ENCODE data around the gene ARHGEF37. TPM values are rescaled to one million over a fixed set of nuclear protein-coding genes. Genes with fewer than 3 reads are reported as not detected.

ARHGEF37 gene
- total and polyA plus RNA-seq, 2 of the 8 experiments (the other 6 are each of a cell fraction or from before 2014, with no cell fraction given), result 0.21 to 0.48 TPM

DNA sequence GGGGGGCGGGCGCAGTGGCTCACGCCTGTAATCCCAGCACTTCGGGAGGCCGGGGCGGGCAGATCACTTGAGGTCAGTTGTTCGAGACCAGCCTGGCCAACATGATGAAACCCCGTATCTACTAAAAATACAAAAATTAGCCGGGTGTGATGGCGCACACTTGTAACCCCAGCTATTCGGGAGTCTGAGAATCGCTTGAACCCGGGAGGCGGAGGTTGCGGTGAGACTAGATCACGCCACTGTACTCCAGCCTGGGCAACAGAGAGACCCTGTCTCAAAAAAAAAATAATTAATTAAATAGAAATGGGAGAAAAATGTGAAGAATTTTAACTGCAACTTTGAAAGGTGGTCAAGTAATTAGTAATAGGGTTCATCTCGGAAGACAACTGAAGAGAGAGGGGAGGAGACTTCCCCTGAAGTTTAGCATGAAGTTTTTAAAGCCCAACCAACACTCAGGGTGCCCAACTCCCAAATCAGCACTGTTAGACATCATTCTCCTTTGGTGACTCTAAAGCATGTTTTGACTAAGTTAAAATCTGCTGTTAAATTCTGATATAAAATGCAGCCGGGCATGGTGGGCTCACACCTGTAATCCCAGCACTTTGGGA lies 28.6 kb upstream of the ARHGEF37 start (continued):
- TF ChIP-seq TEAD4 (IDR thresholded peaks at IDR 0.05; ENCODE audit: low read depth, low read length), result no peak
- TF ChIP-seq, protein P1, sequence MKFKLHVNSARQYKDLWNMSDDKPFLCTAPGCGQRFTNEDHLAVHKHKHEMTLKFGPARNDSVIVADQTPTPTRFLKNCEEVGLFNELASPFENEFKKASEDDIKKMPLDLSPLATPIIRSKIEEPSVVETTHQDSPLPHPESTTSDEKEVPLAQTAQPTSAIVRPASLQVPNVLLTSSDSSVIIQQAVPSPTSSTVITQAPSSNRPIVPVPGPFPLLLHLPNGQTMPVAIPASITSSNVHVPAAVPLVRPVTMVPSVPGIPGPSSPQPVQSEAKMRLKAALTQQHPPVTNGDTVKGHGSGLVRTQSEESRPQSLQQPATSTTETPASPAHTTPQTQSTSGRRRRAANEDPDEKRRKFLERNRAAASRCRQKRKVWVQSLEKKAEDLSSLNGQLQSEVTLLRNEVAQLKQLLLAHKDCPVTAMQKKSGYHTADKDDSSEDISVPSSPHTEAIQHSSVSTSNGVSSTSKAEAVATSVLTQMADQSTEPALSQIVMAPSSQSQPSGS (IDR thresholded peaks at IDR 0.05; ENCODE audit: low read length), result no peak
- TF ChIP-seq HDAC6 (IDR thresholded peaks at IDR 0.05; ENCODE audit: low read depth, low read length), result no peak
- TF ChIP-seq KDM4A (IDR thresholded peaks at IDR 0.05; ENCODE audit: low read depth, low read length, severe bottlenecking), result no peak
- no peak for TF ChIP-seq NANOG (IDR thresholded peaks at IDR 0.05; ENCODE audit: insufficient read depth, low read depth, low read length, poor library complexity, severe bottlenecking)
- no peak for TF ChIP-seq JUN (IDR thresholded peaks at IDR 0.05; ENCODE audit: low read depth, low read length)
